ENCODE measurements around the gene LCTL.
"Not testable (repeated sequence)": the region's sequence is repeated elsewhere in the genome, so short reads cannot be mapped to it uniquely, and the experiment has no call there.

LCTL gene

GRCh38 chr15:66502491-66502890 lies 63.3 kb downstream of the LCTL start:
- no peak for DNase-seq (ENCODE audit: low read depth, low spot score)

DNA sequence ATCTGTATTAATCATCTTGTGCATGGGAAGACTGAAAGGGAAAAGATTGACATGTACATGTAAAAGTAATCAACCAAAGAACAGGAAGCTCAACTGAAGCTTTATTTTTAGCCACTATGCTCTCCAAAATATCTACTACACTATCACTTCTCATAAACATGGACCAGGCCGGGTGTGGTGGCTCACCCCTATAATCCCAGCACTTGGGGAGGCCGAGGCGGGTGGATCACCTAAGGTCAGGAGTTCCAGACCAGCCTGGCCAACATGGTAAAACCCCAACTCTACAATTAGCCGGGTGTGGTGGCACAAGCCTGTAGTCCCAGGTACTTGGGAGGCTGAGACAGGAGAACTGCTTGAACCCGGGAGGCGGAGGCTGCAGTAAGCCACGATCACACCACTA lies 65.5 kb downstream of the LCTL start:
- not testable (repeated sequence) for DNase-seq (ENCODE audit: low read depth, low spot score)

DNA sequence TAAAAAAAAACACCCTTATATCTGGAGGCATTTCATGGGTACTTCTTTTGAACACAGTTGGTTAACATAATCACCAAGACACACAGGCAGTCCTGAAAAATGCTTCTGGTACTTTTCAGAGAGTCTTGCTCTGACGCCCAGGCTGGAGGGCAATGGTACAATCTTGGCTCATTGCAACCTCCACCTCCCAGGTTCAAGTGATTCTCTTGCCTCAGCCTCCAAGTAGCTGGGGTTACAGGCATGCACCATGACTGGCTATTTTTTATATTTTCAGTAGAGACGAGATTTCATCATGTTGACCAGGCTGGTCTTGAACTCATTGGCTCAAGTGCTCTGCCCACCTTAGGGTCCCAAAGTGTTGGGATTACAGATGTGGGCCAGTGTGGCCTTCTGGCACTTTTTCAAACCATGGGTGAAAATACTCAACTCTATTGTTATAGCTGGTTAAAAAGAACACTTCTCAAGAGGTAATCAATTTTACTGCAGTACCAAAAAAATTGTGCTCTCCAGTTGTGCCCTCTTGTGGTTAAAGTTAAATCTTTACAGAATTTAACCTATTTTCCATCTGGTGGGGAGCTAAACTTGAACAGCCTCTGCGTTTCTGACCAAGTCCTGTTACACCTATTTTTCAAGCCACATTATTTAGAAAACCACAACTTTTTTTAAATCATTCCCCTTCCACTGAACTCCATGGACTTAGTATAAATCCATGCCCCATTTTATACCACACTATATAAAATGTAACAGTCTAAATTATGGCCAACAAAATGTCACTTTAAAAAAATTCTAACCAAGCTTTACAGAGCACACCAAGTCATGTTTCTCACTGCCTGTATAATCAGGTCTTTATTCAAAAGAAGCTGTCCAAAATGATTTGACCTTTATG lies 67.1 kb downstream of the LCTL start:
- peak; percentile 15 for DNase-seq (ENCODE audit: low read depth, low spot score)
